HG03175 (cell line): ENCODE measurements around the gene BFAR.
"Not testable (repeated sequence)": the region's sequence is repeated elsewhere in the genome, so short reads cannot be mapped to it uniquely, and the experiment has no call there.

Experiments used
- ATAC-seq: cut with Tn5 transposase; IDR thresholded peaks from one replicate; pipeline ENCODE4 v1.9.1; 2021; ENCODE audit warnings: mild to moderate bottlenecking, moderate library complexity; ENCODE audit not compliant: unreplicated experiment

The BFAR gene

DNA sequence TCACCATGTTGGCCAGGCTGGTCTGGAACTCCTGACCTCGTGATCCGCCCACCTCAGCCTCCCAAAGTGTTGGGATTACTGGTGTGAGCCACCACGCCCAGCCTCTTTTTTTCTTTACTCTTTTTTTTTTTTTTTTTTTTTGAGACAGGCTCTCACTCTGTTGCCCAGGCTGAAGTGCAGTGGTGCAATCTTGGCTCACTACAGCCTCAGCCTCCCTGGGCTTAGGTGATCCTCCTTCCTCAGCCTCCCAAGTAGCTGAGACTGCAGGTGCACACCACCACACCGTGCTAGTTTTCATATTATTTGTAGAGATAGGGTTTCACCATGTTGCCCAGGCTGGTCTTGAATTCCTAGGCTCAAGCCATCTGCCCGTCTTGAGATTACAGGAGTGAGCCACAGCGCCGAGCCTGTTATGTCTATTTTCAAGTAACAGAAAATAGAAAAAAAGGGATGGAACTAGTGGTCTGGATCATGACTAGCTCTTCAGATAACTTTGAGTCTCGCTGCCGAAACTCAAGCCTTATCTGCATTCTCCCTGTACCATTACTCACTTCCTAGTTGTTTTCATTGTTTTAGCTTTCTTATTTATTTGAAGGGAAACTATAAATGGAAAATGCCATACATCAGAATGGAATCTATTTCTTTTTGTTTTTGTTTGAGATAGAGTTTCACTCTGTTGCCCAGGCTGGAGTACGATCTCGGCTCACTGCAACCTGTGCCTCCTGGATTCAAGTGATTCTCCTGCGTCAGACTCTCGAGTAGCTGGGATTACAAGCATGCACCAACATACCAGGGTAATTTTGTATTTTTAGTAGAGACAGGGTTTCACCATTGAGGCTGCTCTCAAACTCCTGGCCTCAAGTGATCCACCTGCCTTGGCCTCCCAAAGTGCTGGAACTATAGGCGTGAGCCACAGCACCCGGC lies 53.4 kb downstream of the BFAR start:
- ATAC-seq, result not testable (repeated sequence)

DNA sequence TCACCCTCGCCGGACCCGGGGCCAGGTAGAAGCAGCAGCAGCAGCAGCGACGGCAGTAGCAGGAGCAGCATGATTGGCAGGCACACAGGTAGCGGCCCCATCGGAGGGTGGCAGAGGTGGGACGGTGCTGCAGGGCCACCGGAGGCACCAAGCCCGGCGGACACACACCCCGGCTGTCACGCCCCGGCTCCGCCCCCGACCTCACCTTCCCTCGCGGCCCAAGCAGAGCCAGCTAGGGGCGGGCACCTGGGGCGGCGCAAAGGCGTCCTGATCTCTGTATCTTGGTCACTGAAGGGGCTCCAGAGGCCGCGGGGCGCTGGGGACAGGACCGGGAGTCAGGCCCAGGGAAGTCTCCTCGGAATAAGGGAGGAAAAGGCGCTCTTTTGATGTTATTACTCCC lies 61.4 kb downstream of the BFAR start, which contains the start of gene PLA2G10:
Gene PLA2G10 (minus strand): TSS at position 180 of the 400 bp plus-strand sequence. CDS start 79 bp downstream, at position 101.
- not testable (repeated sequence) for ATAC-seq

DNA sequence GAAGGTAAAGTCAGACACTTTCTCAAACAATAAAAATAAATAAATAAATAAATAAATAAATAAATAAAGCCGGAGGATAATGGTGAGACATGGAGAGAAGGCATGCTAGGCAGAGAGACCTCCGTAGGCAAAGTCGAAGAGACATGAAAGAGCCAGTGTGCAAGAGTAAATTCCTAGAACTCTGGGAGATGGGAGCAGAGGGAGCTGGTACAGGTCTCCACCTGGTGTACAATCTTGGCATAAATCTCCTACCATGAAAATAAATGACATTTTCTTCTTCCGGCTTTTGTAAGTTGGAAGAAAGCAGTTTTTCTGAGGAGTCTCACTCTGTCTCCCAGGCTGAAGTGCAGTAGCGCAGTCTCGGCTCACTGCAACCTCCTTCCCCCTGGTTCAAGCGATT lies 69.1 kb downstream of the BFAR start:
- not testable (repeated sequence) for ATAC-seq

DNA sequence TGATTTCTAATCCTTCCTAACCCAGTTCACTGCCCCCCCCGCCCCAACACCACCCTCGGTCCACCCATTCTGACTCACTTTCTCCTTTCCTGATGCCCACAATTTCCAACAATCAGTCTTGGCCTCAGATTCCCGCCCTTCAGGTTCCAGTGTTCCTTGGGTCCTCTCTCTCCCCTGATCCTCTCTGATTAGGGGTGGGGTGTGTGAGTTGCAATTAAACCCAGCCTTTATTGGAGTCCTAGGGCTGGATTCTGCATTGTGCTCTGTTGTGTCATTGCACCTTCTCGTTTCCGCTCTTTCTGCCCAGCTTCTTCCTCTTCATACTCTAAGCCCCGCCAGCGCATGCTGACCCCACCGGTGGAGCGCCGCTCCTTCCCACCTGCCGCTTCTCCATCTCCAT lies 69.9 kb downstream of the BFAR start:
- not testable (repeated sequence) for ATAC-seq

DNA sequence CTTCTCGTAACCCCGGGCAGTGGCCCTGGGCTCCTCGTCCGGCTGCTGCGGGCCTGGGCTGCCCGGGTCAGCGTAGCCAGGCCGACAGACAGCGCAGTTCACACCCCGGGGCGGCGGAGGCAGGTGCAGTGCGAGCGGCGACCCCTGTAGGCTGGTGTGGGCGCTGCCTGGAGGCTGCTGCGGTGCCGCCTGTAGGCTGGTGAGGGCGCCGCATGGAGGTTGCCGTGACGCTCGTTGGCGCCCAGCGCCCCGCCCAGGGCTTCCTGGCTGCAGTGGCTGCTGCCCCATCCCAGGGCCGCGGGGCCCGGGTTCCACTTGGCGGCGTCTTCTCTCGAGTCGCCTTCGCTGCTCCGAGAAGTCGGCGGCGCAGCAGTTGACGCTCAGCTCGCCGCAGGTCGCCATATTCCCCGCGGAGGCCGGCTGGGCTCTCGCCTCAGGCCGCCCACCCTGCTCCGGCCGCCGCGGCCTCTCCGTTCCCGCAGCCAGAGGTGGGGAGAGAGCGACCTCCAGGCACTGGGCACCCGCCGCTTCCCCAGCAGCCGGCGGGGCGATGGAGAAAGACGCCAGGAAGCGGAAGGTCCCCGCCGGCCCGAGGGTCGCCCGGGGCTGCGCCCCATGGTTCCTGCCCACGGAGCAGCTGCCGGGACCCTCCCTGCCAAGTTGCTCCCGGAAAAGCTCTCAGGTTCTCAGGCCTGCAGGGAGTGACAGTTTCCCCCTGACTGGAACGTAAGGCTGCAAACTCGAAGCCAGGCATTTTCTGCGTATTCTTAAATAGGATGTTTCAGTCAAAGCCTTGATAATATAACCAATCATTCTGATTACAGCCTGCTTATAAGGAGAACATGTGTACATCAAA lies 70.6 kb downstream of the BFAR start, which contains the start of gene NPIPA3:
Gene NPIPA3 (plus strand): TSS at position 256 of the 856 bp plus-strand sequence. CDS start 5,533 bp downstream, outside the sequence.
- ATAC-seq, result peak; percentile 99
